Astrocyte of the cerebellum (primary cell): ENCODE measurements around the gene ABCC5.

Experiments
- DNase-seq: peaks from one replicate; pipeline ENCODE4 v3.0.0-alpha.2; 2011; ENCODE audit warnings: low read depth
- H3K4me3 ChIP-seq: 2 replicates; pipeline ENCODE4 v1.5.1; 2011; ENCODE audit warnings: mild to moderate bottlenecking, low read depth, low read length, moderate library complexity
- in situ Hi-C: cut with HindIII; loops from 2 replicates; pipeline ENCODE4 v1.10.0; 2017; ENCODE audit warnings: low sequenced_read_pairs
- TF ChIP-seq, protein P1 (sequence below): IDR thresholded peaks from 2 replicates; pipeline ENCODE4 v1.5.1; 2012; ENCODE audit warnings: low read length, low read depth, moderate library complexity, mild to moderate bottlenecking; ENCODE audit errors: missing control alignments

Gene ABCC5

DNA sequence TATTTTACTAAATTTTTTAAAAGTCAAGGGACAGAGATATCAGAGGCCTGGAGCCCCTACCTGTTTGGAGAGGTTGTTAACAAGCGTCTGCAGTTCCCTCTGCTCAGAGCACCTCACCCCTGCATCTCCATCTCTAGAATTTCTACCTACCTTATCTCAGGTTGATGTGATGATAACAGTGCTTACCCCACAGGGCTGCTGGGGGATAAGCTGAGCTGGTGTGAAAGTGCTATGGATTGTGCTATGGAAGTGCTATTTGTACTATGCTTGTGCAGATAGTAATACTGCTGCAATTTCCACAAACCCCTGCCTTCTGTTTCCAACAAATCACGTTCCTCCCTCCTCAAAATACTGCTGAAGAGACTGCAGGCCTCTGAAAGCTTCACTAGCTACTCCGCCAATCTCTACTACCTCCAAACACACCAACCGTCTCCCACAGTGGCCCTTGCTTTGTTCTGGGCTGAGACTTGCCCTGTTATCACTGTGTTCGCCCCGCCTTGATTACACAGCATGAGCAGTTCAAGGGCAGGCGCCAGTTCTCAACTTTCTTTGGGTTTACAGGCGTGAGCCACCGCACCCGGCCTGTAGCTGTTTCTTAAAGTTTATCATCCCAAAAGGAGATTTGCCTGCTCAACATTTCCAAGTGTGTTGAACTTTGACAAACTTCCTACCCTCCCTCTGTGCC lies 104.6 kb downstream of the ABCC5 start:
- no peak for DNase-seq
- in situ Hi-C loops = no loop called here
- no peak overlapping the region for H3K4me3 ChIP-seq
- TF ChIP-seq, protein P1, sequence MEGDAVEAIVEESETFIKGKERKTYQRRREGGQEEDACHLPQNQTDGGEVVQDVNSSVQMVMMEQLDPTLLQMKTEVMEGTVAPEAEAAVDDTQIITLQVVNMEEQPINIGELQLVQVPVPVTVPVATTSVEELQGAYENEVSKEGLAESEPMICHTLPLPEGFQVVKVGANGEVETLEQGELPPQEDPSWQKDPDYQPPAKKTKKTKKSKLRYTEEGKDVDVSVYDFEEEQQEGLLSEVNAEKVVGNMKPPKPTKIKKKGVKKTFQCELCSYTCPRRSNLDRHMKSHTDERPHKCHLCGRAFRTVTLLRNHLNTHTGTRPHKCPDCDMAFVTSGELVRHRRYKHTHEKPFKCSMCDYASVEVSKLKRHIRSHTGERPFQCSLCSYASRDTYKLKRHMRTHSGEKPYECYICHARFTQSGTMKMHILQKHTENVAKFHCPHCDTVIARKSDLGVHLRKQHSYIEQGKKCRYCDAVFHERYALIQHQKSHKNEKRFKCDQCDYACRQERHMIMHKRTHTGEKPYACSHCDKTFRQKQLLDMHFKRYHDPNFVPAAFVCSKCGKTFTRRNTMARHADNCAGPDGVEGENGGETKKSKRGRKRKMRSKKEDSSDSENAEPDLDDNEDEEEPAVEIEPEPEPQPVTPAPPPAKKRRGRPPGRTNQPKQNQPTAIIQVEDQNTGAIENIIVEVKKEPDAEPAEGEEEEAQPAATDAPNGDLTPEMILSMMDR = no peak

DNA sequence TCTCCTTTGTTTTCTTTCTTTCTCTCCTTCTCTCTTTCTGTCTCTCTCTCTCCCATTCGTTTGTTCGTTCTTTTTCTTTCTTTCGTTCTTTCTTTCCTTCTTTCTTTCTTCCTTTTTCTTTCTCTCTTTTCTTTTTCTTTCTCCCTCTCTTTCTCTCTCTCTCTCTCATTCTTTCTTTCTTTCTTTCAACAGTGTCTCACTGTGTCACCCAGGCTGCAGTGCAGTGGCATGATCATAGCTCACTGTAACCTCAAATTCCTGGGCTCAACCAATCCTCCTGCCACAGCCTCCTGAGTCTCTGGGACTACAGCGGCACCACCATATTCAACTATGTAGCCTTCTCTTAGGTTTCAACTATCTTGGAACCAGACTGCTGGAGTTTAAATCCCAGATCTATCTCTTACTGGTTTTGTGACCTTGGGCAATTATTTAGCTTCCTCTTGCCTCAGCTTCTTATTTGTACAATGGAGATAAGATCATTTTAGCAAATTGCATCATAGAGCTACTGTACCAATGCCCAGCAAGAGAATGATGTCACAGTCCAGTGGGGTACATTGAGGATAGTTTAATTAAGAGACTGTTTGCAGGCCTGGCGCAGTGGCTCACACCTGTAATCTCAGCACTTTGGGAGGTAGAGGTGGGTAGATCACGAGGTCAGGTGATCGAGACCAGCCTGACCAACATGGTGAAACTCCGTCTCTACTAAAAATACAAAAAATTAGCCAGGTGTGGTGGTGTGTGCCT lies 105.7 kb downstream of the ABCC5 start:
- TF ChIP-seq, protein P1 = no peak
- in situ Hi-C loops = no loop called here
- no peak for DNase-seq
- no peak overlapping the region for H3K4me3 ChIP-seq

DNA sequence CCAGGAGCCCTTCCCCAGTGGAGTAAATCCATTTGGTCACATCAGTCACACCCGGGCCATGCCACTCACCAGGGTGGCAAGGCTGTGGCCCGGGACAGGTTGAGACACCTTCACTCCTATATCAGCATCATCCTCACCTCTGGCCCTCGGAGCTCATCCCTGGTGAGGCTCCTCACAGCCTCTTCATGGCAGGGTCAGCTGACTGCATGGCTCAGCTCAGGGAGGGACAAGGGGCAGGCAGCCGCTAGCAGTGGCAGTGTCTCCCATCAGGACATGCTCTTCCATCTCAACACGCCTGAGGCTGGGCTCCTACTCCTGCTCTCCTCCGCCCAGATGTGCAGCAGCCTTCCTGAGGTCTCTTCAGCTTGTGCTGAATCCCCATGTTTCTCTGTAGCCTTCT lies 106.6 kb downstream of the ABCC5 start:
- TF ChIP-seq, protein P1 = no peak
- no peak for DNase-seq
- in situ Hi-C loops = no loop called here
- no peak overlapping the region for H3K4me3 ChIP-seq

DNA sequence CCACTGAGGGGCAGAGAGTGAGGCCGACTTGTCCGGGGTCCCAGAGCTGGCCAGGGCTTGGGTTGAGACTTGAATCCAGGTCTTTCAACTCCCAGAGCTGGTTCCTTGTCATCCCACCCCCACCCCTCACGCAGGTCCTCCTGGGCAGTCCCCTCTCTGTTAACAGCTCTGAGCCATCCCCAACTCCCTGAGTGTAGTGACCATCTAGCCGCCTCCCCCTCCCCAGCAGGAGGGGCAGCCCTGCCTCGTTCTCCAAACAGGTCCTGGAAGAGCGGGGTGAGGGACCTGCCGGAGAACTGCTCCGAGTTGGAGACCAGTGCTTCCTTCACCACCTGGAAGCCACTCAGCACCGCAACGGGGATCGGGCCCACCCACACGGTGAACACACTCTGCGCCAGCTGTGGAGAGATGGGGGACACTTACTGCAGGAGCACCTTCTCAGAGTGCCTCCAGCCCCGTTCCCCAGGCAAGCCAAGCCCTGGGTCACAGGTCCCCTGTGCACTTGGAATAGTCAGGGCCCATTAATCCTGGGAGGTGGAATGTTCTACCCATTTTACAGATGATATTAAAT lies 108.6 kb downstream of the ABCC5 start:
- no peak for DNase-seq
- H3K4me3 ChIP-seq = no peak overlapping the region
- in situ Hi-C loops = no loop called here
- TF ChIP-seq, protein P1 = no peak

DNA sequence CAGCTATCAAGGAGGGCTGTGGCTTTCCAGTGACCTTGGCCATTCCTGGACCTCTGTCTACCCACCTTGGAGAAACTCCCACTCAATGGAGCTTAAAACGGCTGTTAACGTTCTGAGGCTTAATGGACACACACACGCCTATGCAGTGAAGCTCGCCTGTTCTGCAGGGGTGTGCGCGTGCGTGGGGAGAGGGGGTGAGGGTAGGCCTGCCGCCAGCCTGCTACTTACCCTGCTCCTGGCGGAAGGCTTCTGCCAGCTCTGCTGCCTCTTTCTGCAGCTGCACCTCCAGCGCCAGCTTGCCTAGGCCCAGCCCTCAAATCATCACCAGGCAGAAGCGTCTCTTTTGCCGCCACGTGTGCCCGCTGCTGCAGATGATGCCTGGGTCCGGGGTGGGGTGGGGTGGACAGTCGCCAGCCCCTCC lies 109.8 kb downstream of the ABCC5 start:
- TF ChIP-seq, protein P1 = no peak
- in situ Hi-C loops = no loop called here
- no peak for DNase-seq
- no peak overlapping the region for H3K4me3 ChIP-seq

DNA sequence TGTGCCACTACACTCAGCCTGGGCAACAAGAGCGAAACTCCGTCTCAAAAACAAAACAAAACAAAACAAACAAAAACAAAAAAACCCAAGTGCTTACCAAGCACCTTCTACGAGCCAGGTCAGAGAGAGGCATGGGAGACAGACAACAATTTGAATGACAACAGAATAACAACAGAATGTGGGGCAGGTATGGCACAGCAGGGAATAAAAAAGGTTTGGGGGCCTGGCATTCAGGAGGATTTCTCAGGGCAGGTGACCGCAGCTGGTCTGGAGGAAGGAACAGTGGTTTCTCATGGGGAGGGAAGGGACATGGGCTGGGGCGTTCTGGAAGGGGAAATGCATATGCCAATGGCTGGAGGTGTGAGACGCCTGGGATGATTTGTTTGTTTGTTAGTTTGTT lies 110.5 kb downstream of the ABCC5 start:
- no peak for DNase-seq
- TF ChIP-seq, protein P1 = no peak
- H3K4me3 ChIP-seq = no peak overlapping the region
- in situ Hi-C loops = no loop called here
